Rectal smooth muscle tissue (tissue), 1 donor: ENCODE data around the gene MFRP.

Experiments
- H3K27ac ChIP-seq: one replicate; pipeline ENCODE4 v1.7.0; 2013; ENCODE audit warnings: low read depth, low read length, inconsistent platforms
- H3K27me3 ChIP-seq: one replicate; pipeline ENCODE4 v1.7.0; 2013; ENCODE audit warnings: low read length; ENCODE audit not compliant: control insufficient read depth, insufficient read depth
- H3K36me3 ChIP-seq: one replicate; pipeline ENCODE4 v1.7.0; 2013; ENCODE audit warnings: low read length; ENCODE audit not compliant: control insufficient read depth, insufficient read depth
- H3K4me1 ChIP-seq: one replicate; pipeline ENCODE4 v1.7.0; 2013; ENCODE audit warnings: low read length; ENCODE audit not compliant: control insufficient read depth, insufficient read depth
- H3K4me3 ChIP-seq: one replicate; pipeline ENCODE4 v1.7.0; 2013; ENCODE audit warnings: low read length
- H3K9ac ChIP-seq: one replicate; pipeline ENCODE4 v1.7.0; 2013; ENCODE audit warnings: low read length

Gene MFRP

DNA sequence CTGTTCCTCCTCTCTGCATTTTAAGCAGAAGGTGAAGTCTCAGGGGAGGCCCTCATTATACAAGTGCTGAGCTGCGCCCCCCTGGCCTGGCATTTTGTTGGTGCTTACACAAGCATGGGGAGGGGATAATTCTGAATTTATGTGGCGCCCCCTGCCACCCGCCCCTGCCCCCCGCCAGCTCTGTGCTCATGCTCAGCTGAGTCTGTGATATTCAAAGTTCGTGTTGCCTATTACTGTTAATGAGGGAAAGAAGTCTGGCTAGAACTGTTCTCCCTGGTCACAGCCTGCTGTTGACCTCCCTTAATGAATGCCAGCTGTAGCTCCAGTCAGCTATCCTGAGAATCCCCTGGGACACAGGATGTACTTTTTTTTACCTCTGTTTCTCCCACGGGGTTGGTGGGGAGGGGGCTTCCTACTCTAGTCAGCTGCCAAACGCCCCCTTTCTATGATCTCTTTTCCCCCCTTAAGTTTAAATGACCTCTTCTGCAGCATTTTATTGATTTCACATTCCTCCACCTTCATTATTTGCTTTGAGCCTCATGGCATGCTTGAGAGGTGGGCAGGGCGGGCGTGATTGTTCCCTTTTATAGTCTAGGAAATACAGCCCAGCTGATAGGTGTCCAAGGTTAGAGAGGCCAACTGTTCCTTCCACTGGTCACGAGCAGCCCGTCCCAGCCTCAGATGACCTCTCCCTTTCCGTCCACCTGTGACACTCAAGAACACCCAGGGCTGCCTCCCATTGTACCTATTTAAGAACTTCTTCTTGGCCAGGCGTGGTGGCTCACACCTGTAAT, 22.8 kb upstream of the MFRP start:
- no peaks in the 10 kb centered on the region for H3K27me3 ChIP-seq
- H3K4me1 ChIP-seq = peaks cover 23% of the 10 kb centered on the region
- no peak overlapping the region for H3K9ac ChIP-seq
- no peaks in the 10 kb centered on the region for H3K36me3 ChIP-seq
- H3K27ac ChIP-seq = peak overlapping the region; percentile 68
- no peak overlapping the region for H3K4me3 ChIP-seq

DNA sequence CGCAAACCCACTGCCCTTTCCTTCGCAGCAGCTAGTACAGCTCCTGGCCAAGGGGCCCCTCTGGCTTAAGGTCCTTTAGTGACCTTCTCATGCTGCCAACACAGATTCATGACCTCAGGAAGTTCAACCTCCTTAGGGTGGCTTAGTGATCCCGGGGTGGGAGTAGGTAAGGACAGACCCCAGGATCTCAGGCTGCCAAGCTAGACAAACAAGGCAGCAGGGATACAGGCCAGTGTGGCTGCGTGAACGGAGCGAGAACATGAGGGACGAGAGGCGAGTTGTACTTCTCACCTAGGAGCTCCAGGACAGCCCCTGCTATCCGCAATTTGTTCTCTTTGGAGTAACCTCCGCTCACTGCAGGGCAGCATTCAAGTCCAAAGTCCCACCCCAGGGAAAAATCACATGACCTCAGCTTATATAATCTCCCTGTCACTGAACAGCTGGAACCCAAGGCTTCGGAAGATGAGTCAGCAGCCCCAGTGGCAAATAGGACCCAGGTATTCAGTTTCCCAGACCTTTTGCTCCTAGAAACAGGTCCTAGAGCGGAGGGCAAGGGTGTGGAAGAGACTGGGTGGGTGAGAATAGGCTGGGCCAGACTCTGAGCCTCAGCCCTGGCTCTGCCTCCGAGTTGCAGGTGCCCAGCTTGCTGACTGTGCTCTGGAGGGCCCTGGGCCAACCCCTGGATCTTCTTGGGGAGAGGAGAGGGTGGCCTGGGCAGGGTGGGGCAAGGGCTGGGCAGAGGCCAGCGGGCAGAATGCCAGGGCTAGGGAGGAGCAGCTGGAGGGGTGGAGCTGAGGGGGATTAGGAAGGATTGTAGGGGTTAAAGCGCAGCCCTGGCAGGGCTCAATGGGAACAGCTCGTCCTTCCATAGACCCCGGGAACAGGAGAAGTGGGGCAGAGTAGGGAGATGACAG, 21.9 kb upstream of the MFRP start:
- Histone ChIP-seq H3K9ac (no peak overlapping the region), H3K36me3 (no peaks in the 10 kb centered on the region), H3K27me3 (no peaks in the 10 kb centered on the region), H3K4me3 (peak overlapping the region; percentile 38), H3K4me1 (peaks cover 23% of the 10 kb centered on the region), H3K27ac (peak overlapping the region; percentile 68)

DNA sequence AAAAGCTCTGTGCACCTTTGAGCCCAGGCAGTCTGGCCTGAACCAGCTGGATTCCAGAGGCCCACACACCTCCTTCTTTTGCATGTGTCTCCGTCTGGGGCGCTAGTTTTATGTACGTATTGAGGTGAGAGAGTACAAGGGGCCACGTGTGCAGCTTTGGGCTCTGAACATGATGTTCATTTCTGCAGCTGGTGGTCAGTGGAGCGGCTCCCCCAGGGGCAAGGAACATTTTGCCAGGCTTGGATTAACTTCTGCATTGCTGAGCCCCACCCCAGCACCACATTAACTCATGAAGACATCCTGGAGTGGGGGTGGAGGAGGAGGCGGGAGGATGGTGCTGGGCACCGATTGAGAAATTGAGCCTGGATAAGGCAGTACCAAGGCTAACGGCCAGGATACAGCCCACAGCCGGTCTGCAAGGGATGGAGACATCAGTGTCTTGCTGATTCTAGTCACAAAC, 21.2 kb upstream of the MFRP start:
- no peaks in the 10 kb centered on the region for H3K27me3 ChIP-seq
- no peak overlapping the region for H3K9ac ChIP-seq
- peaks cover 23% of the 10 kb centered on the region for H3K4me1 ChIP-seq
- peak overlapping the region; percentile 38 for H3K4me3 ChIP-seq
- no peaks in the 10 kb centered on the region for H3K36me3 ChIP-seq
- peak overlapping the region; percentile 68 for H3K27ac ChIP-seq

DNA sequence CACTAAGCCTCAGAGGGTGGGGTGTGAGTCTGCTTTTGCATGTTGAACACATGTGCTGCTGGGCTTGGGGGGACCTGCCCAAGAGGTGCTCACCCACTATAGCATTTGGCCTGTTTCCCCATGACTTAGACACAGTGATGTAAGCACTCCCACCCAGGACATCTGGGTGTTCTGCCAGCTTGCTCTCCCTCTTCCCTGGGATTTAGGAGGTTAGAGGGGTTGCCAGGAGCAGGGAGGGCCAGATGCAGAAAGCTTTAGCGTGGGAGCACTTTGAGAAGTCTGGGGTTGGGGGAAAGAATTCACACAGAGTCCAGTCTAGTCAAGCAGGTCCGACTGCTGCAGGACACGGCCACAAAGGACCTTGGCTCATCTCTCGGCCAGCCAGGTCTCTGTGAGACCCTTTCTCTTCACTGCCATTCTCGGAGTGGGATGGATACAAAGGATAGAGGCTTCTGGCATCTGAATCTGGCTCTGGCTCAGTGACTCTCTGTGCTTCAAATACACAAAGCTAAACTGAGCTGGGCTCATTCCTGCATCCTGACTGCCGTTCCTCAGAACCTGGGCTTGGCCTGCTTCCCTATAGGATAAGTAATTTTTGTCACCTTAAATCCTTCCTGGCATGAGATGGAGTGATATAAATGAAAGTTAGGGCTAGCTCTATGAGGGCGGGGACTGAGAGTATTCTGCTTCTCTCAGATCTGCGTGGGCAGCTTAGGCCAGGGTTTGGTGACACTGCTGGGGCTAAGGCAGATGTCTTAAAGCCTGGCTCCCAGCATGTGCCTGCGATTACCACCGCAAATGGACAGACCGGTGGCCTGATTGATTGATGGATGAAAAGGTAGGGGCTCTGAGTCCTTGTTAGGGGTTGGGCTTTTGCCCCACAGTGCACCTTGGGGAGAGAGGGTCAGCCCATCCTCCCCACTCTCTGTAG, 20.4 kb upstream of the MFRP start:
- Histone ChIP-seq H3K4me1 (peaks cover 23% of the 10 kb centered on the region), H3K36me3 (no peaks in the 10 kb centered on the region), H3K9ac (no peak overlapping the region), H3K27me3 (no peaks in the 10 kb centered on the region), H3K27ac (peak overlapping the region; percentile 44), H3K4me3 (no peak overlapping the region)

DNA sequence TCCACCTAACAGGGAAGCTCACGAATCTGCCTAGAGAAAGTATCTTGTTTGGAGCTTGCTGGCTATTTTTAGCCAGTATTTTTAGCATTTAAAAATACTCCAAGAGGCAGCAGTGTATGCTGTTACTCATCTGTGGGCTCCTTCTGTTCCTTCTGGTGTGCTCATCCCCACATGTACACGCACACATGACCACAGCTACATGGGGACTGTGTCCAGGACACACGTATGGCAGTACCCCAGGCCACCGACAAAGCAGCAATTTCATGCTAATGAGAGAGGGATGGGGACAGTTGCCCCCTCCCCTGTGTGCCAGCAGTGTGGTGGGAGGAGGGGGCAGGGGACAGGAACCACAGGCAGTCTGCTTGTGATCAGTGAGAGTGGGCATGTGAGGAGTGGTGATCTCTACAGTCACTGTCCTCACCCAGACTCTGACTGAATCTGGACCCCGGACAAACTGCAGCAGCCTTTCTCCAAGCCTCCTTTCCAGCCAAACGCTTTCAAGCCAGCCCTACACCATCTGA, 18.6 kb upstream of the MFRP start:
- Histone ChIP-seq H3K36me3 (no peaks in the 10 kb centered on the region), H3K4me1 (peaks cover 23% of the 10 kb centered on the region), H3K4me3 (peak overlapping the region; percentile 35), H3K27me3 (no peaks in the 10 kb centered on the region), H3K9ac (no peak overlapping the region), H3K27ac (peak overlapping the region; percentile 51)

DNA sequence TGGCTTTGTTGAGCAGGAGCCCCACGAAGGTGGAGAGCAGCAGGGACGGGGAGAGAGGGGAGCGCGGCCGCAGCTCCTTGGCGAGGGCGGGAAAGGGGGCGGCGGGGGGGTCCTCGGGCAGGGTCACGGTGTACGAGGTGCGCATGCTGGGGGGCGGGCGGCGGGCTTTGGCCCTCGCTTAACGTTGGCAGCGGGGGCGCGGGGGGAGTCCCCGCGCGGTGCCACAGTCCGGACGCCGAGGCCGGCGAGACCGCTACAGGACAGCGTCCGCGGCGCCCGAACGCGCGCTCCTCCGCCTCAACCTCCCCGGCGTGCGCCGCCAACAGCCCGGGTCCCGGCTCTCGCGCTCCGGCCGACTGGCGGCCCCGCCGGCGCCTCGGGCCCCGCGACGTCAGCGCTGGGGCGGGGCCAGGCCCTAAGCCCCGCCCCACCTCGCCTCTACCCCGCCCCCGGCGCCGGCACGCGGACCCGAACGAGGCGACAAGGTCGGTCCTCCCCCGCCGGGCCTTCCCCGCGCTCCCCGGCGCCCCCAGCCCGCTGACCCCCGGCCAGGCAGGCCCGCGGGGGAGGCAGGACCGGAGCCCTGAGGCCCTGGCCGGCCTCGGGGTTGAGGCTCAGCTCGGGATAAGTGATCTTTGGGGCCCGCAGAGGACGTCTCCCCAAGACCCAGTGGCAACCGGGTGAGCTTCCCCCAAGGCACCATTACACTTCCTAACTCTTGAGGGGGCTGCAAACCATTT, 17.5 kb upstream of the MFRP start:
- Histone ChIP-seq H3K36me3 (no peaks in the 10 kb centered on the region), H3K9ac (no peak overlapping the region), H3K27ac (no peak overlapping the region), H3K4me1 (peaks cover 23% of the 10 kb centered on the region), H3K27me3 (no peaks in the 10 kb centered on the region), H3K4me3 (peak overlapping the region; percentile 41)

DNA sequence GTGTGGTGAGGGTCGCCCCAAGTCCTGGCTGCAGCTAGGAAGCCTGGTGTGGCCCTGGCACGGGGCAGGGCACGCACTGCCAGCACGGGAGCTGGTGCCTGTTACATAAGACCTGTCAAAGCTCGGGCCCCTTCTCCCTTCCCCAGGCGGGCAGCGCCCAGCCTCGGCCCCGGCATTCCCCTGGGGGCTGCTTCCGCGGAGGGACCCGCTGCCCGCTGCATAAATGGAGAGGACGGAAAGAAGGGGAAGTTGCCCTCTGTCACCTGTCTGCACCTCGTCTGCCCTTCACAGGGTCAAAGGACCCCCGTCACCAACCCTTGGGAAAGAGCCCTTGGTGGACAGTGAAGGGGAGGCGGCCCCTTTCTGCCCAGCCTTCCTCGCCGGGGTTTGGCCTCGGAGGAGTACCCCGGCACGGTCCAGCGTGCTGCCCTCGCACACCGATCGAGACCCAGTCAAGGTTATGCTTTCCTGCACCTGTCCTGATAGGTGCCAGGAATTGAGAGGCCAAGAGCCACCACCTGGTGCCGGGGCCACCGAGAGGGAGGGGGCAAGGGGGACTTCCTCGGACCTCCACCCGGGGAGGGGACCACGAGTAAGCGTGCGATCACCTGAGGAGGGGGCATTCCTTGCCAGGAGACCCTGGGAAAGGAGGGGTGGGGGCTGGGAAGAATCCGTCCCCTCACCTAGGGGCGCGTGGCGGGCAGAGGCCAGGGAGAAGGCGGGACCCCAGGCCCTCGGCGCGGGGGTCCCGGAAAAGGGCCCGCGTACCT, 16.8 kb upstream of the MFRP start:
- Histone ChIP-seq H3K36me3 (peaks cover 3% of the 10 kb centered on the region), H3K4me1 (peaks cover 20% of the 10 kb centered on the region), H3K9ac (no peak overlapping the region), H3K27me3 (no peaks in the 10 kb centered on the region), H3K27ac (no peak overlapping the region), H3K4me3 (peak overlapping the region; percentile 41)

DNA sequence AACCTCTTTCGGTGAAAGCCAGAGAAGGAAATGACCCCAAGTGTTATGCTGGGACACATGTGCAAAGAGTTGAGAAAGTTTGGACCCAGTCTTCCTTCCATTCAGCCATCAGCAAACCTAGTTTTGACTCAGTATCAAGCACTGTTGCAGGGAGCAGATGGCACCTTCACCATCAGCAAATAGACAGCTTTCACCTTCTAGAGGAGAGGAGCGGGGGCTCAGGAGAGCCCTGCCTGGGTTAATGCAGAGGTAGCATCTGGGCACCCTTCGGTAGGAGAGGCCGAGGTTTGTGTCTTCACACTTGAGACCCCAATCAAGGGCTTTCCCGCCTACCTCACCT, 16.2 kb upstream of the MFRP start:
- peaks cover 3% of the 10 kb centered on the region for H3K36me3 ChIP-seq
- H3K27me3 ChIP-seq = no peaks in the 10 kb centered on the region
- peak overlapping the region; percentile 41 for H3K4me3 ChIP-seq
- peaks cover 16% of the 10 kb centered on the region for H3K4me1 ChIP-seq
- H3K27ac ChIP-seq = no peak overlapping the region
- H3K9ac ChIP-seq = no peak overlapping the region

DNA sequence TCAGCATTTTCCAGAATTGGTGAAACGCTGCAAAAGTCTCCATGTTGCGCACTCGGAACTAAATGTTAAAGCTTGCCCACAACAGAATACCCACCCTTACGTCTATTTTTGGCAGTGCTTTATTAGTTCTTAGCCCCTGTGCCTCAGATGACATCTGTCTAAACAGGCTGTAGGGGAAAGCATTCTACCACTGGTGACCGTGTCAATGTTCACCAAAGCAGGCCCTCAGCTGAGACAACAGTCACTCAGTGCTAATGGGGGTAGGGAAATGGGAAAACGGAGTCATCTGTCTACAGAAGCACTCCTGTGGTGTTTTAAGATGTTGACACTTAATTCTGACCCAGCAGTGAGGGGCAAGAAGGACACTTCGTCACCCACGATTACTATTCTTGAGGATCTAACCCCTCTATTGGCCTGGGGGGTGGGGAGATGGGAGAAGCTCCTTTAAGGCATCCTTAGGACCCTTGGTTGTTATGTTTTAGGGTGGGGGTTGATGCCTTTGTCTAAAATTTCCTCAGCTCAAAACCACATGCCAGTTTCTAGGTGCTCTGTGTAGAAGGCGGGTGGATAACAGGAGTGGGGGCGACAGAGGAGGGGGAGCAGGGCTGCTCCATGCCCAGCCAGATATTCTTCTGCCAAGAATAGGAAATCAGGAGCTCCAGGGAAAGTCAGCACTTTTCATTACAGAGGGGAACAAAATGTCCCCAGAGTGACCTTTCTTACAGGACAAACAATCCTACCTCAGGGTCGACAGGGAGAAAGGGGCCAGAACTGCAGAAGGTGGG, 15.6 kb upstream of the MFRP start:
- no peak overlapping the region for H3K27ac ChIP-seq
- peak overlapping the region; percentile 6 for H3K4me3 ChIP-seq
- peaks cover 3% of the 10 kb centered on the region for H3K36me3 ChIP-seq
- H3K4me1 ChIP-seq = peaks cover 16% of the 10 kb centered on the region
- H3K27me3 ChIP-seq = no peaks in the 10 kb centered on the region
- H3K9ac ChIP-seq = no peak overlapping the region

DNA sequence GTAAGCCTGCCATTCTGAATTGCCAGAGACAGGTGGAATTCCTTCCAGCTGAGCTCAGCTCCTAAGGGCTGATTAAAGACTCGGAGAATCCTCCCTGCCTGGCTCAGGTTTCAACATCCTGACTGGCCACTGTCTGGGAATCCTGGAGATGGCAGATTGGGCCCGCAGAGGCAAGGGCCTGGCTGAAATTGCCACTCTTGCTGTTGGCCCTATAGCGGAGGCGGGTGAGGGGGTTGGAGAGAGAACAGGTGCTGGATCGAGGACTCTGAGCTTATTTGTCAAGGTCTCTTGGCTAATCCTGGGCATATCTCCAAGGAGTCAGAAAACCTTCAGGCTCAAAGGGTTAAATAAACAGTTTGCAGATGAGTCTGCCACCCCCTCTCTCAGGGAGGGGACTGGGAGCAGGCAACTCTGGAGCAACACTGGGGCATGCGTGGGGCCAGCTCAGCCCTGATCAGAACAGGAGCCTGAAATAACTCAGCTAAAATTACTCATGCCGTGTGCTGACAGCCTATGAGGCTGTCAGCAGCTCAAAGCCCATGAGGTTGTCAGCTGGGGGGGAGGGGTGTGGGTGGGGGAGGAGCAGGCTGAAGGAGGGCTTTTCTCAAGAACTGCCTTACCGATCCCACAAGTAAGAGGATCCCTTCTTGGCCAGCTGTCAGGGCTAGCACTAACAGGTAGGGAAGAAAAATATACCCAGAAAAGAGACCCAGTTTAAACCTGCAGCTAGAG, 14.7 kb upstream of the MFRP start:
- Histone ChIP-seq H3K36me3 (peaks cover 3% of the 10 kb centered on the region), H3K27ac (peak overlapping the region; percentile 27), H3K4me1 (peaks cover 11% of the 10 kb centered on the region), H3K27me3 (no peaks in the 10 kb centered on the region), H3K9ac (no peak overlapping the region), H3K4me3 (no peak overlapping the region)
